Activated naive CD8-positive, alpha-beta T cell treated with anti-CD3 and anti-CD28 coated beads, Interleukin-2, amount 50 U/mL, for 24 hours (primary cell): Measurements from ENCODE around the gene ZNF519.
"Not testable (repeated sequence)": the region's sequence is repeated elsewhere in the genome, so short reads cannot be mapped to it uniquely, and the experiment has no call there.

ENCODE experiments used
- ATAC-seq: fragments of 150-1000 bp; cut with Tn5 transposase; one replicate; pipeline ENCODE4 v1.10.0; 2021
- DNase-seq: peaks from one replicate; pipeline ENCODE4 v3.0.0; 2021
- H3K27ac Mint-ChIP-seq: one replicate; pipeline ENCODE4 v1.8.0; 2021; ENCODE audit warnings: mild to moderate bottlenecking, mixed read lengths
- H3K27me3 Mint-ChIP-seq: one replicate; pipeline ENCODE4 v1.8.0; 2021; ENCODE audit warnings: mixed read lengths
- H3K36me3 Mint-ChIP-seq: one replicate; pipeline ENCODE4 v1.8.0; 2021; ENCODE audit warnings: low read depth, mixed read lengths
- H3K4me1 Mint-ChIP-seq: one replicate; pipeline ENCODE4 v1.8.0; 2021; ENCODE audit warnings: mixed read lengths
- H3K4me3 Mint-ChIP-seq: one replicate; pipeline ENCODE4 v1.8.0; 2021; ENCODE audit warnings: mild to moderate bottlenecking, moderate library complexity, mixed read lengths
- H3K9me3 Mint-ChIP-seq: one replicate; pipeline ENCODE4 v1.8.0; 2021; ENCODE audit warnings: mixed read lengths

The ZNF519 gene

DNA sequence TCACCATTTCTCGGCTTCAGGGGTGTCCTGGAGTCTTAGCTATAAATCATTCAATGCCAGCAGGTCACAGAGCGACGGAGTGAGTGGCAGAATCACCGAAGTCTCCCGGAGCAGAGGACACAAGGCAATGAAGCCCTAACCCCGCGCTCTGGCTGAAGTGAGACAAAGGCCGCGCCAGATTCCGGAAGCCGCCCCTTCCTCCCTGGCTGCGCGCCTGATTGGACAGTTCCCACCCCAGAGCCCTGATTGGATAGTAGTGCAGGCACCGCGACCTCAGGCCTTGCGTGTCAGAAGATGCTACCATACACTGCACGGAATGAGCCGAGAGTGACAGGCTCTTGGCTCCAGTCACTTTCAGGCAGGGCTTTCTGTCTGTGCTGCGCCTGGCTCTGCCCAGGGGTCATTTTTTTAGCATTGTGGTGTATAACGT lies at the start of gene ZNF519:
Gene ZNF519, minus strand, starts transcription at position 165 of the 430 bp plus-strand sequence. Its CDS starts 158 bp downstream, at position 7.
- H3K4me3 Mint-ChIP-seq = peak within 1 kb of the TSS; percentile 88

DNA sequence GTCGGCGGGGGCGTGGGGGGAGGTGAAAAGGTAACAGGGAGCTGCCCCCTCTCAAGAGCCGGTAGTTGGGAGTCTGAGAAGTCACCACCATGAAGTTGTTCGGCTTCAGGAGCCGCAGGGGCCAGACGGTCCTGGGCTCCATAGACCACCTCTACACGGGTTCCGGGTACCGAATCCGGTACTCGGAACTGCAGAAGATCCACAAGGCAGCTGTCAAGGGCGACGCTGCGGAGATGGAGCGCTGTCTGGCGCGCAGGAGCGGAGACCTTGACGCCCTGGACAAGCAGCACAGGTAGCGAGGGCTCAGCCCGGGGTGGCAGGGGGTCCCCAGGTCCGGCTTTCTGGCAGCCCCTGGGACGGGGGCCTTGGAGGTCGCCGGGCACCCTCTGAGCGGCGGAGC lies 47.1 kb upstream of the ZNF519 start:
- peak overlapping the region; percentile 68 for H3K27ac Mint-ChIP-seq
- H3K36me3 Mint-ChIP-seq = no peaks in the 10 kb centered on the region
- H3K4me3 Mint-ChIP-seq = peak overlapping the region; percentile 81
- DNase-seq = no peak
- H3K27me3 Mint-ChIP-seq = no peaks in the 10 kb centered on the region
- H3K4me1 Mint-ChIP-seq = peaks cover 4% of the 10 kb centered on the region
- H3K9me3 Mint-ChIP-seq = no peaks in the 10 kb centered on the region
- ATAC-seq = no peak

More for the DNA sequence above, at the start of gene ZNF519:
- DNase-seq = peak; percentile 83
- H3K27me3 Mint-ChIP-seq, H3K9me3 Mint-ChIP-seq, H3K36me3 Mint-ChIP-seq: not testable (repeated sequence)
- Mint-ChIP-seq H3K27ac (peak within 1 kb of the TSS; percentile 83), H3K4me1 (peaks cover 24% of the 10 kb centered on the region)
- peak; percentile 100 for ATAC-seq

DNA sequence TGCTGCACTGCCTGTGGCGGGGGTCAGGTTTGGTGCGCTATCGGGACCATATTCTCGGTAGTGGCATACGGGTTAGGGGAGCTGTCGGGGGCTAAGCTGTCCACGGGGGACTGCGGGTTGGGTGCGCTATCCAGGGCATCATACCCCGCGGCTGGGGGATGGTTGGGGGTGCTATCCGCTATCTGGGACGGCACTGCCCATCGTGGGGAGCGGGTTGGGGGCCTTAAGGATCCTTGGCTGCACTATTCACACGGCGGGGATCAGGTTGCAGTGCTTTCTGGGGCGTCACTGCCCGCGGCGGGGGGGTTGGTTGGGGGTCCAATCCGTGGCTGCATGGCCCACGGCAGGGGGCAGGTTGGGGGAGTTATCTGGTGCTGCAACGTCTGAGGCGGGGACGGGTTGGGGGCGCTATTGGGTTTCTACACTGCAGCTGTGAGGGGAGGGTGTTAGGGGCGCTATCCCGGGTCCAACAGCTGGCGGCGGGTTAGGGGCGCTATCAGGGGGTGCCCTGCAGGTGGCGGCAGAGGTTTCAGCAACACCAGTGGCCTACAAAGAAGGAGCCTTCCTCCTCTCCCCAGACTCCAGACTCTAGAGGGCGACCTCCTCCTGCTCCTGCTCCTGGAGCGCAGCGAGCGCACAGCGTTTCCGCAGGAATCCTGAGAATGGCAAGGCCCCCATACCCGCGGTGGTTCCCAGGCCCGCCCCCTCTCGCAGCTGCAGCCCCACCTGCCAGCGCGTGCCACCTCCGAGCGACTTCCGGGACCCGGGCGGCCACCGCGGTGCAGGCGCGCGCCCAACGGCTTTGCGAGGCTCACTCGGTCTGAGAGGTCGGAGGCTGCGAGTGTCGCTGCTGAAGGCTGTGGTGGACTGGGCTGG lies 46.3 kb upstream of the ZNF519 start:
- not testable (repeated sequence) for H3K9me3 Mint-ChIP-seq, H3K27me3 Mint-ChIP-seq, H3K36me3 Mint-ChIP-seq, H3K4me1 Mint-ChIP-seq
- Mint-ChIP-seq H3K27ac (peak overlapping the region; percentile 68), H3K4me3 (peak overlapping the region; percentile 81)
- DNase-seq (peak; percentile 83), ATAC-seq (peak; percentile 91)

DNA sequence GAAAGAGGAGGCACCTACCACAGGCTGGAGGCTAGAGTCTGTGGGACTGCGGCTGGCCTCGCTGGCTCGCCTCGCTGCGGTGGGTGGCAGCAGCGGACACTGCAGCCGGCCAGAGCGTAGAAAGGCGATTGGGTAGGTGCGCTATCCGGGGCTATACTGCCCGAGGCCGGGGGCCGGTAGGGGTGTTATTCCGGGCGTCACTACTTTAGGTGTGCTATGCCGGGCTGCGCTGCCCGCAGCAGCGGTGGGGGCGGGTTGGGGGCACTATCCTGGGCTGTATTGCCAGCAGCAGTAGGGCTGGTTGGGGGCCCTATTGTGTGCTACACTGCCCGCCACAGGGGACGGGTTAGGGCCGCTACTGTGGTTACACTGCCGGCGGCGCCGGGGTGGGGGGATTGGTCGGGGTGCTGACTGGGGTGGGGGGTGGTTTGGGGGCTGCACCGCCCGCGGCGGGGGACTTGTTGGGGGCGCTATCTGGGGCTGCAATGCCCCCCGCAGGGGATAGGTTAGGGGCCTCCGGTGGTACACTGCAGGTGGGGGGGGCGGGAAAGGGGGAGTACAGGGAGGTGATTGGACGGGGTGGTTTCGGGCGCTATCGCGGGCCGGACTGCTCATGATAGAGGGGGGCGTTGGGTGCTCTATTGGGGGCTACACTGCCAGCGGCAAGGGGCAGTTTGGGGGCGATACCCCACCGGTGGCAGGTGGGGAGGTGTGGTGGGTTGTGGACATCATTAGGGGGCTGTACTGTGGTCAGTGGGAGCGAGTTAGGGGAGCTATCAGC lies 45.5 kb upstream of the ZNF519 start:
- H3K27me3 Mint-ChIP-seq, H3K36me3 Mint-ChIP-seq, DNase-seq, H3K27ac Mint-ChIP-seq, H3K9me3 Mint-ChIP-seq, ATAC-seq, H3K4me1 Mint-ChIP-seq: not testable (repeated sequence)
- peak overlapping the region; percentile 81 for H3K4me3 Mint-ChIP-seq

DNA sequence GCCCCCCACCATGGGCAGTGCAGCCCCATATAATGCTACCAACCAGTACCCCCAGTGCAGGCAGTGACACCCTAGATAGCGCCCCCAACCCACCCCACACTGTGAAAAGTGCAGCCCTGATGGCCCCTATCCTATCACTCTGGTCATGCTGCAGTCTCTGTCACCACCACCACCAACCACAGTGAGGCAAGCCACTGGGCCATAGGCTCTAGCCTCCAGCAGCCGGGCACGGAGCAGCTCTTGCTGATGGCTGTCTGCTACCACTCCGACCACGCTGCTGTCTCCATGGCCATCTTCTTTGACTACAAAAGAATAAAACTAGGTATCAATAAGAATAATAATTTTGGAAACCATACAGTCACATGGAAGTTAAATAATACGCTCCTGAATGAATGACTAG lies 43.2 kb upstream of the ZNF519 start:
- not testable (repeated sequence) for H3K27me3 Mint-ChIP-seq, H3K4me1 Mint-ChIP-seq, H3K4me3 Mint-ChIP-seq, DNase-seq, H3K36me3 Mint-ChIP-seq, H3K27ac Mint-ChIP-seq, H3K9me3 Mint-ChIP-seq, ATAC-seq

DNA sequence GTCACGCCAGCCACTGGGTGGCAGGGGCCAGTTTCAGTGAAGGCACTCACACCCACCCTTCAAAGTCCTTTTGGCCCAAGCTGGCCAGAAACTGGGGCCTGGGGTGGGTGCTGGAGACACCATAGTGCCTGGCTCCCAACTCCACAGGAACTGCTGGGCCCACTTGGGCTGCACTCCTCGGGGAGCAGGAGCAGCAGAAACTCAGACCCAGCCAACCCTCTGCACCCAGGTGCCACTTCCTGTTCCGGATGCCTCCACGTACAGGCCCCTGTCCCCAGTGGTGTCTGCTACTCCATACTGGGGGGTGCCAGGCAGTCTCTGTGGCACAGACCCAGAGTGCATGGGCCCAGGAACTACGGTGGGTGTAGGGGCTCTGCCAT lies 42.5 kb upstream of the ZNF519 start:
- no peak overlapping the region for H3K4me3 Mint-ChIP-seq
- H3K27me3 Mint-ChIP-seq = no peaks in the 10 kb centered on the region
- no peak overlapping the region for H3K27ac Mint-ChIP-seq
- DNase-seq (no peak), ATAC-seq (no peak)
- no peaks in the 10 kb centered on the region for H3K9me3 Mint-ChIP-seq
- H3K36me3 Mint-ChIP-seq = no peaks in the 10 kb centered on the region
- no peaks in the 10 kb centered on the region for H3K4me1 Mint-ChIP-seq

DNA sequence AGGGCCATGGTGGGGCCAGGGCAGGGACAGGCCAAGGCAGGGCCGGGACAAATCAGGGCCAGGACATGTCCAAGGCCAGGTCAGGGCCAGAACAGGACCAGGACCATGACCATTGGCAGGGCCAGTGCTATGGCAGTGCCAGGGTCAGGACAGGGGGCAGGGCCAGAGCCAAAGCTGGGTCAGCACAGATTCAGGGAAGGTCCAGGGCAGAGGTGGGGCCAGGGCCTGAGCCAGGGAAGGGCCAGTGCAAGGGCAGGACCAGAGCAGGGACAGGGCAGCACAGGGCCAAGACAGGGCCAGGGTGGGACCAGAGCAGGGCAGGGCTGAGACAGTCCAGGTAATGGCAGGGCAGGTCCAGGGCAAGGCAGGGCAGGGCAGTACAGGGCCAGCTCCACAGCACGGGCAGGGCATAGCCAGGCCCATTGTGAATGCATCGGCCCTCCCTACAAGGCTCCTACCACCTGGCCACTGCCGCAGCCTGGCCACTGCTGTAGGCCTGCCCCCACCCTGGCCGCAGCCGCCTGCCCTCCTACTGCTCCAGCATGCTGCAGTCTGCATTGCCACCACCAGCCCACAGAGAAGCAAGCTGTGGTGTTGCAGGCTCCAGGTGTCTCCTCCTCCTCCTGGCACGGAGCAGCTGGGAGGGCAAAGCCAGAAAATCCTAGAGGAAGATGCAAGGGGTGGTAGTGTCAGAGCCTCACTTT lies 41.9 kb upstream of the ZNF519 start:
- H3K4me3 Mint-ChIP-seq, H3K27me3 Mint-ChIP-seq, DNase-seq, ATAC-seq, H3K36me3 Mint-ChIP-seq, H3K27ac Mint-ChIP-seq, H3K9me3 Mint-ChIP-seq, H3K4me1 Mint-ChIP-seq: not testable (repeated sequence)

DNA sequence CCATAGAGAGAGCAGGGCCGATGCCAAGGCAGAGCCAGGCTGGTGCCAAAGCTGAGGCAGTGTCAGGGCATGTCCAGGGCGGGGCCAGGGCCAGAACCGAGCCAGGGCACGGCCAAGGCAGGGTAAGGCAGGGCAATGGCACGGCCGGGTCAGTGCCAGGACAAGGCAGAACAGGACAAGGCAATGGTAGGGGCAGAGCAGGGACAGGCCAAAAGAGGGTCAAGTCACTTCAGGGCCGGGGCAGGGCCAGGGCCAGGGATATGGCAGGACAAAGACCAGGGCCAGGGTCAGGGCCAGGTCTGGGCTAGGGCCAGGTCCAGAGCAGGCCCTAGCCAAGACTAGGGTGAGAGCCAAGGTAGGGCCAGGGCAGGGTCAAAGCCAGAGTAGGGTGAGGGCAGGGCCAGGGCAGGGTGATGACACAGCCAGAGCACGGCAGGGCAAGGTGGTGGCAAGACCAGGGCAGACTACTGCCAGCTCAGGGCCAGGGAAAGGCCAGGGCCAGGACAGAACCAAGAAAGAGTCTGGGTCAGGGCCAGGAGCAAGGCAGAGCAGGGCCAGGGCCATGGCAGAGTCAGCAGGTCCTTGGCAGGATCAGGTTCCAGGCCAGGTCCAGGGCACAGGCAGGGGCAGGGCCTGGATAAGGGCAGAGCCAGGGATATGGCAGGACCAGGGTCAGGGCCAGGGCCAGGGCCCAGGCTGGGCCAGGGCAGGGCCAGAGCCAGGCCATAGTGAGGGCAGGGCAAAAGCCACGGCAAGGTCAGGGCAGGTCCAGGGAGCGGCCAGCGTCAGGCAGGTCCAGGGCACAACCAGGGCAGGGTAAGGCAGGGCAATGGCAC lies 41.1 kb upstream of the ZNF519 start:
- not testable (repeated sequence) for H3K4me1 Mint-ChIP-seq, H3K4me3 Mint-ChIP-seq, H3K9me3 Mint-ChIP-seq, DNase-seq, H3K36me3 Mint-ChIP-seq, H3K27ac Mint-ChIP-seq, H3K27me3 Mint-ChIP-seq, ATAC-seq

DNA sequence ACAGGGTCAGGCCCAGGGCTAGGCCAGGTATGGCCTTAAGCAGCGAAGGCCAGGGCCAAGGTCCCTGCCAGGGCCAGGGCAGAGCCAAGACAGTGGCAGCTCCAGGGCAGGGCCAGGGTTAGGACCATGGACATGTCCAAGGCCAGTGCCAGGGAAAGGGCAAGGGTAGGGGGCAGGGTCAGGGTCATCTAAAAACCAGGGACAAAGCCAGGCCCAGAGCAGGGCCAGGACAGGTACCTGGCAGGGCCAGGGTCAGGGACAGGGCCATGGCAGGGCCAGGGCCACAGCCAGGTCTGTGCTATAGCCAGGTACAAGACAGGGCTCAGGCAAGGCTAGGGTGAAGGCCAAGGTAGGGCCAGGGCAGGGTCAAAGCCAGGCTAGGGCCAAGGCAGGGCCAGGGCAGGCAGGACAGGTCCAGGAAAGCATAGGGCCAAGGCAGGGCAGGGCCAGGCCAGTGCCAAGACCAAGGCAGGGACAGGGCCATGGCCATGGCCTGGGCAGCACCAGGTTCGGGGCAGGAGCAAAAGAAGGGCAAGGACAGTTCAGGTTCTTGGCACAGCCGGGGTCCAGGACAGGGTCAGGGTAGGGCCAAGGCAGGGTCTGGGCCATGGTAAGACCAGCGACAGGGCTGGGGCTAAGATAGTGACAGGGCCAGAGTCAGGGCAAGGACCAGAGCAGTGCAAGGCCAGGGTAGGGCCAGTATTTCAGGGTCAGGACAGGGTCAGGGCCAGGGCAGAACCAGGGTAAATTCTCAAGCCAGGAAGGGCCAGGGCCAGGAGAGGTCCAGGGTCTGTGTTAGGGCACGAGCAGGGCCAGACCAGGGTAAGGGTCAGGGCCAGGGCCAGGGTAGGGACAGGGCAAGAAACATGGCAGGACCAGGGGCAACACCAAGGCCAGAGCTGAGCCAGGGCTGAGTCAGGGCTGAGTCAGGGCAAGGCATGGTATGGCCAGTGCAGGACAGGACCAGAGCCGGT lies 40.2 kb upstream of the ZNF519 start:
- ATAC-seq, H3K36me3 Mint-ChIP-seq, H3K9me3 Mint-ChIP-seq: not testable (repeated sequence)

DNA sequence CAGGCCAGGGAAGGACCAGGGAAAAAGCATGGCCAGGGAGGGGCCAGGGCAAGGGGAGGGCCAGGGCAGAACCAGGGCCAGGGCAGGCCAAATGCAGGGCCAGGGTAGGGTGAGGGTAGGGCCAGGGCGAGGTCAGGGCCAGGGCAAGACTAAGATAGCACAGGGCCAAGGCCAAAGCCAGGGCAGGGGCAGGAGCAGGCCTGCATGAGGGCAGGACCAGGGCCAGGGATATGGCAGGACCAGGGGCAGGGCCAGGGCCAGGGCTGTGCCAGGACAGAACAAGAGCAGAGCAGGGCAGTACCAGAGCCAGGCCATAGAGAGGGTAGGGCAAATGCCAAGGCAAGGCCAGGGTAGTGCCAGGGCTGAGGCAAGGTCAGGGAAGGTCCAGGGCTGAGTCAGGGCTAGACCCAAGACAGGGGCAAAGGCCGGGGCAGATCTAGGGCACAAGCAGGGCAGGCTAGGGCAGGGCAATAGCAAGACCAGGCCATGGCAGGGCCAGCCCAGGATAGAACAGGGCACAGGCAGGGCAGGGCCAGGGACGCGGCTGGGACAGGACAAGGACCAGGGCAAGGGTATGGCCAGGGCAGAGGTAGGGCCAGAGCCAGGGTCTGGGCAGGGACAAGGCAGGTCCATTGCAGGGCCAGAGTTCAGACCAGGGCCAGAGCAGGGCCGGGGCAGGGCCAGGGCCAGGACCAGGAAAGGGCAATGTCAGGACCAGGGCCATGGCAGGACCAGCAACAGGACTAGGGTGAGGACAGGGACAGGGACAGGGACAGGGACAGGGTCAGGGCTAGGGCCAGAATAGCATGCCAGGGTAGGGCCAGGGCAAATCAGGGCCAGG lies 39.3 kb upstream of the ZNF519 start:
- not testable (repeated sequence) for DNase-seq, H3K27ac Mint-ChIP-seq, ATAC-seq, H3K4me1 Mint-ChIP-seq, H3K4me3 Mint-ChIP-seq, H3K27me3 Mint-ChIP-seq, H3K36me3 Mint-ChIP-seq, H3K9me3 Mint-ChIP-seq

More for the DNA sequence above, 40.2 kb upstream of the ZNF519 start:
- not testable (repeated sequence) for H3K4me3 Mint-ChIP-seq, H3K4me1 Mint-ChIP-seq, H3K27ac Mint-ChIP-seq, DNase-seq, H3K27me3 Mint-ChIP-seq

DNA sequence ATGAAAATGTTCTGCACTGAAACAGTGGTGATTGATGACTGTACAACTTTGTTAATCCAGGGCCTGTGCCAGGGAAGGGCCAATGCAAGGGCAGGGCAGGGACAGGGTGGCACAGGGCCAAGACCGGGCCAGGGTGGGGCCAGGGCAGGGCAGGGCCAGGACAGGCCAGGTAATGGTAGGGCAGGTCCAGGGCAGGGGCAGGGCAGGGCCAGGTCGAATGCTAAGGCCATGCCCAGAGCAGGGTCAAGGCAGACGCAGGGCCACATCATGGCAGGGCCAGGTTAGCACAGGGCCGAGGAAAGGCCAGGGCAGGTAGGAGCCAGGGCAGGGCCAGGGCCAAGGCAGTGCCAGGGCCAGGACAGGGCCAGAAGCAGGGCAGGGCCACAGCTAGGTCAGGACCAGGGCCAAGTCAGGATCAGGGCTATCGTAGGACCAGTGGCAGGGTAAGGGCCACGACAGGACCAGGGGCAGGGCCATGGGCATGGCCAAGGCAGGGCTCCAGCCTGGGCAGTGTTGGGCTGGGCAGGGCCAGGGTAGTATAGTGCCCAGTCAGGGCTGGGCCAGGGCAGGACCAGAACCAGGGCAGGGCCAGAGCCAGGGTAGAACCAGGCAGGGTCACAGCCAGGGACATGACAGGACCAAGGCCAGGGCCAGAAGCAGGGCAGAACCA lies 38.3 kb upstream of the ZNF519 start:
- not testable (repeated sequence) for H3K4me1 Mint-ChIP-seq, H3K9me3 Mint-ChIP-seq, H3K27me3 Mint-ChIP-seq, ATAC-seq, H3K36me3 Mint-ChIP-seq, DNase-seq, H3K27ac Mint-ChIP-seq, H3K4me3 Mint-ChIP-seq

DNA sequence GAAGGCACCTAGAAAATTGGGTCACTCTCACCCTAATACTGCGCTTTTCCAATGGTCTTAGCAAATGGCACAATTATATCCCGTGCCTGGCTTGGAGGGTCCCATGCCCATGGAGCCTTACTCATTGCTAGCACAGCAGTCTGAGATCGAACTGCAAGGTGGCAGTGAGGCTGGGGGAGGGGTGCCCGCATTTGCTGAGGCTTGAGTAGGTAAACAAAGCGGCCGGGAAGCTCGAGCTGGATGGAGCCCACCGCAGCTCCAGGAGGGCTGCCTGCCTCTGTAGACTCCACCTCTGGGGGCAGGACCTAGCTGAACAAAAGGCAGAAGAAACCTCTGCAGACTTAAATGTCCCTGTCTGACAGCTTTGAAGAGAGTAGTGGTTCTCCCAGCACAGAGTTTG lies 30.7 kb upstream of the ZNF519 start:
- DNase-seq, H3K4me3 Mint-ChIP-seq, H3K27ac Mint-ChIP-seq, H3K9me3 Mint-ChIP-seq, H3K4me1 Mint-ChIP-seq, ATAC-seq, H3K36me3 Mint-ChIP-seq: not testable (repeated sequence)
- peaks cover 22% of the 10 kb centered on the region for H3K27me3 Mint-ChIP-seq
